ENCODE results near the gene LMNTD2. TPM values are rescaled to one million over a fixed set of nuclear protein-coding genes. Genes with fewer than 3 reads are reported as not detected.

LMNTD2 gene
- total and polyA plus RNA-seq, 2 donors (not counting 3 experiments of a cell fraction or from before 2014, with no cell fraction given) = 2.1 to 2.6 TPM

DNA sequence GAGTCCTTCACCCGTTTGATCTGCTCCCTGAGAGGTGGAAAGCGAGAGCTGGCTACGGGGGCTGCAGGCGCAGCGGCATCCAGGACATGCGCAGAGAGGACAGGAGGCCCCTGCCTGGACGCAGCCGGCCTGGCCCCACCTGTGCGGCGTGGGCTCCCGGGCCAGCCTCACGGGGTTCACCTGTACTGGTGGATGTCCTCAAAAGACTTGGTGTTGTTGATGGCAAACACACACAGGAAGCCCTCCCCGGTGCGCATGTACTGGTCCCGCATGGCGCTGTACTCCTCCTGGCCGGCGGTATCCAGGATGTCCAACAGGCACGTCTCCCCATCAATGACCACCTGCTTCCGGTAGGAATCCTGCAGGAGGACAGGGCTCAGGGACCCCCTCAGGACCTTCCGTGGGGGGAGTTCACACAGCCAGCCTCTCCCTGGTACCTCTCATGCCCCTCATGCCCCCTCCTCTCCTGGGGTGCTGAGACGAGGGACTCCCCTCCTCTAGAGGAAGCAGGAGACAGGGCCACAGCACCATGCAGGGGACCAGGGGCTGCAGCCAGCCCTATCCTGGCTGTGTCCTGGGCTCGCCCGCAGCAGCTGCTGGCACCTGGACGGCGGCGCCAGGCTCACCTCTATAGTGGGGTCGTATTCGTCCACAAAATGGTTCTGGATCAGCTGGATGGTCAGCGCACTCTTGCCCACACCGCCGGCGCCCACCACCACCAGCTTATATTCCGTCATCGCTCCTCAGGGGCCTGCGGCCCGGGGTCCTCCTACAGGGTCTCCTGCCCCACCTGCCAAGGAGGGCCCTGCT lies 26.7 kb downstream of the LMNTD2 start:
- POLR2A ChIA-PET = no interaction called here
- H3K4me1 ChIP-seq (ENCODE audit: control insufficient read depth, extremely low read depth, insufficient read depth, low read length) = peaks cover 7% of the 10 kb centered on the region
- H3K27me3 ChIP-seq (ENCODE audit: control insufficient read depth in 2 of 2, insufficient read depth in 2 of 2, low read length in 2 of 2) = no peaks in the 10 kb centered on the region
- TSS peak; percentile 30 for BruUV-seq (replicated peaks)
- no peaks in the 10 kb centered on the region for H4K20me1 ChIP-seq (replicated peaks; ENCODE audit: control insufficient read depth, extremely low read depth, insufficient read depth, low read length)
- intact Hi-C loops (cut with micrococcal nuclease) (loop anchor here (2.0 kb wide), 1 partner anchor 15 kb away; no protein-coding TSS in a partner anchor), dilution Hi-C loops (cut with MboI; ENCODE audit: extremely low pct_ligation_motif_present, low sequenced_read_pairs) (no loop called here)
- DNase-seq (ENCODE audit: low read depth, low spot score) = no peak
- H3K9ac ChIP-seq (replicated peaks; ENCODE audit: extremely low read depth, insufficient read depth, low read length) = no peak overlapping the region
- H3K9me3 ChIP-seq (replicated peaks; ENCODE audit: control insufficient read depth, insufficient read depth, low read length) = no peaks in the 10 kb centered on the region
- H3K4me2 ChIP-seq (ENCODE audit: insufficient read depth, low read length) = no peak overlapping the region
- no peak overlapping the region for H2AFZ ChIP-seq (ENCODE audit: low read depth, low read length)
- H3K27ac ChIP-seq (ENCODE audit: insufficient read depth, low read depth, low read length) = no peak overlapping the region
- no peak for FAIRE-seq
- H3K79me2 ChIP-seq (ENCODE audit: control insufficient read depth, insufficient read depth, low read length) = peaks cover 16% of the 10 kb centered on the region
- peak overlapping the region in 1 of 3 experiments; percentile 74 for H3K4me3 ChIP-seq (replicated peaks in 1 of 3; ENCODE audit: insufficient read depth in 1 of 3, low read depth in 1 of 3, low read length in 3 of 3)
- TF ChIP-seq FOS (IDR thresholded peaks at IDR 0.05; ENCODE audit: borderline replicate concordance, insufficient read depth, low read length) = no peak
- no peak for TF ChIP-seq MYC (IDR thresholded peaks at IDR 0.05; ENCODE audit: low read depth, low read length)
- TF ChIP-seq, protein P1, sequence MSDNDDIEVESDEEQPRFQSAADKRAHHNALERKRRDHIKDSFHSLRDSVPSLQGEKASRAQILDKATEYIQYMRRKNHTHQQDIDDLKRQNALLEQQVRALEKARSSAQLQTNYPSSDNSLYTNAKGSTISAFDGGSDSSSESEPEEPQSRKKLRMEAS (IDR thresholded peaks at IDR 0.05; ENCODE audit: insufficient read depth, insufficient read length) = no peak
- no peak for TF ChIP-seq JUN (IDR thresholded peaks at IDR 0.05; ENCODE audit: borderline replicate concordance, insufficient read depth, insufficient read length, low read depth)
- TF ChIP-seq, protein P2, sequence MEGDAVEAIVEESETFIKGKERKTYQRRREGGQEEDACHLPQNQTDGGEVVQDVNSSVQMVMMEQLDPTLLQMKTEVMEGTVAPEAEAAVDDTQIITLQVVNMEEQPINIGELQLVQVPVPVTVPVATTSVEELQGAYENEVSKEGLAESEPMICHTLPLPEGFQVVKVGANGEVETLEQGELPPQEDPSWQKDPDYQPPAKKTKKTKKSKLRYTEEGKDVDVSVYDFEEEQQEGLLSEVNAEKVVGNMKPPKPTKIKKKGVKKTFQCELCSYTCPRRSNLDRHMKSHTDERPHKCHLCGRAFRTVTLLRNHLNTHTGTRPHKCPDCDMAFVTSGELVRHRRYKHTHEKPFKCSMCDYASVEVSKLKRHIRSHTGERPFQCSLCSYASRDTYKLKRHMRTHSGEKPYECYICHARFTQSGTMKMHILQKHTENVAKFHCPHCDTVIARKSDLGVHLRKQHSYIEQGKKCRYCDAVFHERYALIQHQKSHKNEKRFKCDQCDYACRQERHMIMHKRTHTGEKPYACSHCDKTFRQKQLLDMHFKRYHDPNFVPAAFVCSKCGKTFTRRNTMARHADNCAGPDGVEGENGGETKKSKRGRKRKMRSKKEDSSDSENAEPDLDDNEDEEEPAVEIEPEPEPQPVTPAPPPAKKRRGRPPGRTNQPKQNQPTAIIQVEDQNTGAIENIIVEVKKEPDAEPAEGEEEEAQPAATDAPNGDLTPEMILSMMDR (IDR thresholded peaks at IDR 0.05; ENCODE audit: extremely low read depth in 1 of 2, insufficient read depth in 1 of 2, low read depth in 1 of 2, low read length in 2 of 2) = no peak
- no peak for TF ChIP-seq EZH2 (IDR thresholded peaks at IDR 0.05; ENCODE audit: borderline replicate concordance, low read depth, low read length, severe bottlenecking)
- TF ChIP-seq POLR2AphosphoS5 (IDR thresholded peaks at IDR 0.05; ENCODE audit: insufficient read depth, low read depth, low read length) = no peak
- TF ChIP-seq GATA2 (IDR thresholded peaks at IDR 0.05; ENCODE audit: insufficient read depth, insufficient read length, low read depth, low read length) = no peak
- no peak for TF ChIP-seq POLR2A (IDR thresholded peaks at IDR 0.05; ENCODE audit: low read depth, low read length)
- no peaks in the 10 kb centered on the region for H3K9me1 ChIP-seq (replicated peaks; ENCODE audit: control insufficient read depth, extremely low read depth, insufficient read depth, low read length)
- CTCF ChIA-PET = no interaction called here
- H3K36me3 ChIP-seq (ENCODE audit: control insufficient read depth in 2 of 2, extremely low read depth in 1 of 2, insufficient read depth in 2 of 2, low read length in 2 of 2) = peaks cover 4 to 18% of the 10 kb centered on the region in 2 experiments
